KG1 (cell line): Measurements from ENCODE around the gene PLEKHN1.

ENCODE experiments used
- DNase-seq: peaks from one replicate; lab custom pipeline; 2025; lab: John Stamatoyannopoulos, UW

PLEKHN1 gene

DNA sequence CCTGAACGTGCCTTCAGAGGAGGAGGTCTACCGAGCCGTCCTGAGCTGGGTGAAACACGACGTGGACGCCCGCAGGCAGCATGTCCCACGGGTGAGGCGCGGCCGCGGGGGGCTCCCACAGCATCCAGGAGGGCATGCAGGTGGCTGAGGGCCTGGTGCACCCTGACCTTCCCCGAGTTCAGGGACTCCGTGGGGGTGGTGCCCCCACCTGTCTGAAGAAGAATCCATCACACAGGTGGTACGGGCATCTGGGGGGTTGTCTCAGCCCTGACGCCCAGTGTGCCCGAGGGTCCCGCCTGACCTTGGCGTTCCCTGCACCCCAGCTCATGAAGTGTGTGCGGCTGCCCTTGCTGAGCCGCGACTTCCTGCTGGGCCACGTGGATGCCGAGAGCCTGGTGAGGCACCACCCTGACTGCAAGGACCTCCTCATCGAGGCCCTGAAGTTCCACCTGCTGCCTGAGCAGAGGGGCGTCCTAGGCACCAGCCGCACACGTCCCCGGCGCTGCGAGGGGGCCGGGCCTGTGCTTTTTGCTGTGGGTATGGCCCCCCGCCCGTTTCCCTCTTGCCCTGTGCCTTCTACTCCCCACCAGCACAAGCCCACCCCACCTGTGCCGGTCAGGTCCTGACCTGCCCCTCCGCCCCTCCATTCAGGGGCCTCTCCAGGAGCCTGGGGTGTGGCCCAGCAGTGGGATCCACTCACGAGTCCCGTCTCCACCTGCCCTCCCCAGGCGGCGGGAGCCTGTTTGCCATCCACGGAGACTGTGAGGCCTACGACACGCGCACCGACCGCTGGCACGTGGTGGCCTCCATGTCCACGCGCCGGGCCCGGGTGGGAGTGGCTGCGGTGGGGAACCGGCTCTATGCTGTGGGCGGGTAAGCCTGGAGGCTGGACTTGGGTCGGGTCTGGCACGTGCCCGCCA lies 3.6 kb upstream of the PLEKHN1 start:
- DNase-seq: no peak

DNA sequence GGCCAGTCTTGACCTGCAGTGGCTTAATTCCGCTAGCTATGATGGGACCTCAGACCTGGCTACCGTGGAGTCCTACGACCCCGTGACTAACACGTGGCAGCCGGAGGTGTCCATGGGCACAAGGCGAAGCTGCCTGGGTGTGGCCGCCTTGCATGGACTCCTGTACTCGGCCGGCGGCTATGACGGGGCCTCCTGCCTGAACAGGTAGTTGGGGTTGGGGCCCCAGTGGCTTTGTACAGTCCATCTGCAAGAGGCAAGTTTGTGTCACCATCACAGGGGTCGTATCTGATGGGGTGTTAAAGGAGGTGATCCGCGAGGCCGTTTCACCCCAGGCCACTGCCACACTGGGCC lies 3.0 kb upstream of the PLEKHN1 start:
- DNase-seq: no peak

DNA sequence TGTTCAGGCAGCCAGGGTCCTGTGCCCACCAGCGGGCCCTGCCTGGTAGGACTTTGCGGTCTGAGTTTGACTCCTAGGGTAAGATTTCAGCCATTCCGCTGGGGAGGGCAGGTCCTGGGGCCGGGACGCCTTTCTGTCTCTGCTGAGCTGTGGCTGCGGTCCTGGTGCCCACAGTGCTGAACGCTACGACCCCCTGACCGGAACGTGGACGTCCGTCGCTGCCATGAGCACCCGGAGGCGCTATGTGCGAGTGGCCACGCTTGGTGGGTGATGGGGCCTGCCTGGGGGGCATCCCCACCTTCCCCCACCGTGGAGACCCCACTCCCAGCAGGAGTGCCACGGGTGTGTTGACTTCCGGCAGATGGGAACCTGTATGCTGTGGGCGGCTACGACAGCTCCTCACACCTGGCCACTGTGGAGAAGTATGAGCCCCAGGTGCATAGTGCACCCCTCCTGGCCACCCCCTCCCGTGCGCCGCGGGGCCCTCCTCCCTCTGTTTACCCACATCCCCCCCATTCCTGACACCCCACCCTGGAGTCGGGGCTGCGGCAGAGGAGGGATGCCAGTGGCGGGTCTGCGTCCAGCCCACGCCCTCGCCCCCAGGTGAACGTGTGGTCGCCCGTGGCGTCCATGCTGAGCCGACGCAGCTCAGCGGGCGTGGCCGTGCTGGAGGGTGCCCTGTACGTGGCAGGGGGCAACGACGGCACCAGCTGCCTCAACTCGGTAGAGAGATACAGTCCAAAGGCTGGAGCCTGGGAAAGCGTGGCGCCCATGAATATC lies 2.3 kb upstream of the PLEKHN1 start:
- DNase-seq: no peak

DNA sequence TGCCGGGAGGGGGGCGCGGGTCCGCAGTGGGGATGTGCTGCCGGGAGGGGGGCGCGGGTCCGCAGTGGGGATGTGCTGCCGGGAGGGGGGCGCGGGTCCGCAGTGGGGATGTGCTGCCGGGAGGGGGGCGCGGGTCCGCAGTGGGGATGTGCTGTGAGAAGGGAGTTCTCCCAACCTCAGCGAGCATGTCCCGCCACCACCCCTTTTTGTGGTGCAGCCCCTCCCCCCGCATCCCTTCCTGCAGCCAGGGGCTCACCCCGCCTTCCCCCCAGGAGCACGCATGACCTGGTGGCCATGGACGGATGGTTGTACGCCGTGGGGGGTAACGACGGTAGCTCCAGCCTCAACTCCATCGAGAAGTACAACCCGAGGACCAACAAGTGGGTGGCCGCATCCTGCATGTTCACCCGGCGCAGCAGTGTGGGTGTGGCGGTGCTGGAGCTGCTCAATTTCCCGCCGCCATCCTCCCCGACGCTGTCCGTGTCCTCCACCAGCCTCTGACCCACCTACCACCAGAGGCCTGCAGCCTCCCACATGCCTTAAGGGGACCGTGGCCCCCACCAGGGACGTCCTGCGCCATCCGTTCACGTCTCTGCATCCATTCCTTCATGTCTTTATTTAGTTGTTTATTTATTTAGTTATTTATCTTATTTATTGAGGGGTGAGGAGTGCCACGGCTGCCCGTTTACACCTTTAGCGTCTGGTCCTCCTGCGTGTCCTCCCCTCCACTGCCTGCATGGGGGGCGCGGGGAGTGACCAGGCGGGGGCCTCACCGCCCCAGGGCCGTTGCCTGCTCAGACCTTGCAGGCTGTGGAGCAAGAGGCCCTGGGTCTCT lies 1.4 kb upstream of the PLEKHN1 start:
- no peak for DNase-seq

DNA sequence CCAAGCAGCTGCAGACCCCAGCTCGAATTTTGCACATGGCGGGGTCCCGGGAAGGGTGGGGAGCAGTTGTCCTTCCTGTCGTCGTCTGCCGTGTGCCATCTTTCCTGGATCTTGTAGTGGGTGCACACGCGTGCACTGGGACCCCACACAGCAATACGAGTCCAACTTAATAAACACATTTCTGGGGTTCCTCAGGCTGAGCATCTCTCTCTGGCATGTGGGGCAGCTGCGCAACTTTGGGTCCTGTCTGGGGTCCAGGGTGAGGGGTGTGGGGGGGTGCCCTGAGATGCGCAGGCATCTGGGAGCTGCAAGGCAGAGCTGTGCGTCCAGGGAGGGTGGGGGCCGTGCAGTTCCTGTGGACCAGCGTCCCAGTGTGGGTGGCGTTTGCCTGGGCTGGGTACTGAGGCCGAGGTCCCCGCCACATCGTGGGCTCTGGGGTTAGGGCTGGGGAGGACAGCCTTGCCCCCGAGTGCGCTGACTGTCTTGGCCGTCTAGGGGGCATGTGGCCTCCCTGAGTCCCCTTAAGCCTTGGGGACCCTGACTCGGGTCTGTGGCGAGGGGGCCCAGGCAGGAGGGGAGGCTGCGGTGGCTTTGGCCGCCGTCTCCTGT lies 652 bp upstream of the PLEKHN1 start:
- no peak for DNase-seq

DNA sequence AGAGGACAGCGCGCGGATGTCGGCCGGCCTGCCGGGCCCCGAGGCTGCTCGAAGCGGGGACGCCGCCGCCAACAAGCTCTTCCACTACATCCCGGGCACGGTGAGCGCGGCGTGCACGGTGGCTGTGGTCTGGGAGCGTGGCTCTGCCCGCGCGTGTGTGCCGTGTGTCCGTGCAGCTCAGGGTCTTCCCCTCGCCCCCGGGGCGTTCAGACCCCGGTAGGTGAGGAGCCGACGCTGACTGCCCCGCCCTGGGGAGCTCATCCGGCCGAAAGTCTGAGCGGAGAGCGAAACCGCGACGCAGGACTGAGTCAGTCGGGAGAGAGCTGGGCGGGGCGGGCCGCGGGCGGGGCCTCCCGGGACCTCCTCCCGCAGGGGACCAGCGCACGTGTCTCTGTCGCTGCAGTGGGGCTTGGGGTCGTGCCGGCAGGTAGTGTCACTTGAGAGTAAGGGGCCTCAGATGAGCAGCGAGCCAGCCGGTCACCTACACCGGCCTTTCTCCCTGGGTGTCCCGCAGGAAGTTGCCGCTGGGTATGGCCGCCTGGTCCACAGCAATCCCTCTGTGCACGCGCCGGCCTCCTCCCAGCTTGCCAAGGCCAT lies 520 bp downstream of the PLEKHN1 start:
- DNase-seq: peak; percentile 21

DNA sequence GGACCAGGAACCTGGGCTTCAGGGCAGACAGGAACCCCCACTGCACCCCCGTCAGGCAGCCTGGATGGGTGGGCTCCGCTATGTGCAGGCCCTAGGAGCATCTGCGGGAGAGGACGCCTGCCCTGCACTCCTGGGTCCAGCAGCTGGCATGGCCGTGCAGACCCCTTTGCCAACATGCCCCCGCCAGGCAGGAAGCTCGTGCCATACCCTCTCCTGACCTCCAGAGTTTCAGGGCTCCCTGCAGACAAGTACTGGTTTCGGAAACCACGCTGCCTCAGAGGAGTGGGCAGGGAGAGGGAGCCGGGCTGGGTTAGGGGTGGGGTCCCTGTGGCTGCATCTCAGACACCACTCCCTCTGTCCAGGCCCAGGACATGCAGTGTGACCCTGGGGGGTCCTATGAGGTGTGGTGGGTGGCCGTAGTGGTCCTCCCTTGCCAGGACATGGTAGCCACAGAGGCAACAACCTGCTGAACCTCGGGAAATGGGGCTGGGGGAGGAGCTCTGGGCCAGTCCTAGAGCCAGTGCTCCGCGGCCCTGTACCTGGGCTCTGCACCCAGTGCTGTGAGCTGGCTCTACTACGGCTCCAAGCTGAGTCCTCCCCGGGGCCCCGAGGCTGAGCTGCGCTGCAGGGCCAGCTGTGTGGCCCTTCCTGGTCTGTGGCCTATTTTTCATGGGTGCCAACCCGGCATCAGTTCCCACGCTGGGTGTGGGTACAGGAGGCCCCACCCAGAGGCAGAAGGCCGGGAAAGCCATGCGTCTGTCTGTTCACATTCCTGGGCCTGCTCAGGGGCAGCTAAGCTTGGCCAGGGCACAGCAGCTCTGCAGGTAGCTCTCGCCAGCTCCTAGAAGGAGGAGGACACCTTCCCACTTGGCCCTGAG lies 1.4 kb downstream of the PLEKHN1 start:
- no peak for DNase-seq

DNA sequence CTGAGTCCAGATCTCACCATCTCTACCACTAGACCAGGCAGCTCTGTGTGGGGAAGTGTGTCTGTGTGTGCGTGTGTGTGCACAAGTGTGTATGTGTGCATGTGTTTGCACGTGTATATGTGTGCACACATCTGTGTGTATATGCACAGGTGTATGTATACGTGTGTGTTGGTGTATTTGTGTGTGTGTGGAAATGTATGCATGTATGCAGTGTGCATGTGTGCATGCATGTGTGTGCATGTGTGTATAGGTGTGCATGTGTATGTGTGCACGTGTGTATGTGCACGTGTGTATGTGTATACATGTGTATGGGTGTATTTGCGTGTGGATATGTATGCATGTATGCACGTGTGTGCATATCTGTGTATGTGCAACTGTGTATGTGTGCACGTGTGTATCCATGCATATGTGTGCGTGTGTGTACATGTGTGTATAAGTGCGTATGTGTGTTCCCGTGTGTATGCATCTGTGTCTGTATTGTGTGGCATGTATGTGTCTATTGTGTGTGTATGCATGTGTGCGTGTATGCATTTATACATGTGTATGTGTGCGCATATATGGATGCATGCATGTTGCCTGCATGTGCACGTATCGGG lies 3.1 kb downstream of the PLEKHN1 start:
- DNase-seq: no peak

DNA sequence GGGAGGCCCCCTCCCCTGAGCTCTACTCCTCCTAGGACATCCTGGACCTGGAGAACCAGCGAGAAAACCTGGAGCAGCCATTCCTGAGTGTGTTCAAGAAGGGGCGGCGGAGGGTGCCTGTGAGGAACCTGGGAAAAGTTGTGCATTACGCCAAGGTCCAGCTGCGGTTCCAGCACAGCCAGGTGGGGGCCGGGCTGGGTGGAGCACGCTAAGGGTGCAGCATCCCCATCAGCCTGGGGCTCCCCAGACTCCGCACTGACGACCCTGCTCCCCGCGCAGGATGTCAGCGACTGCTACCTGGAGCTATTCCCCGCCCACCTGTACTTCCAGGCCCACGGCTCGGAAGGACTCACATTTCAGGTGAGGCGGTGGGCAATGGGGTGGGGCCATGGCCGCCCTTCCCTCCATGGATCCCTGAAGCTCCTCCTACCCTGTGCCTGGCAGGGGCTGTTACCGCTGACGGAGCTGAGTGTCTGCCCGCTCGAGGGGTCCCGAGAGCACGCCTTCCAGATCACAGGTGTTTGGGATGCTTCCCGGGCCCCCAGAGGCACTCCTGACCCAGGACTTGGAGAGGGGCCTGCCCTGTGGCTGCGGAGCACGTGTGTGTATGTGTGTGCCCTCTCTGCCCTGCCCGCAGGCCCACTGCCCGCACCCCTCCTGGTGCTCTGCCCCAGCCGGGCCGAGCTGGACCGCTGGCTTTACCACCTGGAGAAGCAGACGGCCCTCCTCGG lies 4.1 kb downstream of the PLEKHN1 start:
- DNase-seq: no peak

DNA sequence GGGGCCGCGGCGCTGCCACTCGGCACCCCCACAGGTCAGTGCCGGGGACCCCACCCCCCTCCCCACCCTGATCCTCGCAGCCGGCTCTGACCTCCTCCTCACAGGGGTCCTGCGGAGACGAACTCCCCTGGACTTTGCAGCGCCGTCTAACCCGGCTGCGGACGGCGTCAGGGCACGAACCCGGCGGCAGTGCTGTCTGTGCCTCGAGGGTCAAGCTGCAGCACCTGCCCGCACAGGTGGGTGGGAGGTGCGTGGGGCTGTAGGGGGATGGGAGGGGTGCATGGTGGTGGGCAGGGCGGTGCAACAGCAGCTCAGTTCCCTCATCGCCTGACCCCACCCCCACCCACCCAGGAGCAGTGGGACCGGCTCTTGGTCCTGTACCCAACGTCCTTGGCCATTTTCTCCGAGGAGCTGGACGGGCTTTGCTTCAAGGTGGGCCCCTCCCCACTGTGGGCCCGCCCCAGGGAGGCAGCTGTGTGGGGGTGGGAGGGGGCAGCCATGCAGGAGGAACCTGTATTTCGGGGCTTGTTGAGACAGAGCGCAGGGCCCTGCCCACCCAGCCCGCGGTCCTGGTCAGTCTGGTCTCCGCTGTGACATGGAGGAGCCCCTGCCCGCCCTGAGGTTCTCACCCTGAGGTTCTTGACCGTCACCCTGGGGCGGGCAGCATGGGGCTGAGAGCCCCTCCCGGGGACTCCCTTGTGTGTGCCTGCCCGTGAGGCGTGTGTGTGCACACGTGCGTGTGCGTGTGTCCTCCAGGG lies 4.9 kb downstream of the PLEKHN1 start:
- DNase-seq: no peak

DNA sequence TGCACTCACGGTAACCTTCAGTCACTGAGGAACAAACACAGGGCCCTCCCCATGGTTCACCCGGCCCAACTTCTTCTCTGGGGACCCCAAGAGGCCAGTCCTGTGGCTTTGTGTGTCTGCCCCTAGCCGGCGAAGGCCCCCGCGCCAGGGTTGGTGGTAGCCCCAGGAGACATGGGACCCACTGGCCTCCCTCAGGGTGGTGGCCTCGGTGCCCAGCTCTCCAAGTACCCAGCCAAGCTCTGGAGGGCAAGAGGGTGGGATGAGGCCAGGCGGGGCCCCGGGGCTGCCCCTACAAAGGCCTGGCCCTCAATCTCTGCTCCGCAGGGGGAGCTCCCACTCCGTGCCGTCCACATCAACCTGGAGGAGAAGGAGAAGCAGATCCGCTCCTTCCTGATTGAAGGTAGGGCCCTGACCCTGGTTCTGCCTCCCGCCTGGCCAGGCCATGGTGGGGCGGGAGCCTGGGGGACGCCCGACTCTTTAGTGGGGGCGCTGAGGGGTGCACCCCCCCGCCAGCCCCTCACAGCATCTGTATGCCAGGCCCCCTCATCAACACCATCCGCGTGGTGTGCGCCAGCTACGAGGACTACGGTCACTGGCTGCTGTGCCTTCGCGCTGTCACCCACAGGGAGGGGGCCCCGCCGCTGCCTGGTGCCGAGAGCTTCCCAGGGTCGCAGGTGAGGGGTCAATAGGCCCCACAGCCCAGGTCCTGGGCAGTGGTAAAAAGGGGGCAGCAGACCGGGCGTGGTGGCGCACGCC lies 5.6 kb downstream of the PLEKHN1 start:
- no peak for DNase-seq

DNA sequence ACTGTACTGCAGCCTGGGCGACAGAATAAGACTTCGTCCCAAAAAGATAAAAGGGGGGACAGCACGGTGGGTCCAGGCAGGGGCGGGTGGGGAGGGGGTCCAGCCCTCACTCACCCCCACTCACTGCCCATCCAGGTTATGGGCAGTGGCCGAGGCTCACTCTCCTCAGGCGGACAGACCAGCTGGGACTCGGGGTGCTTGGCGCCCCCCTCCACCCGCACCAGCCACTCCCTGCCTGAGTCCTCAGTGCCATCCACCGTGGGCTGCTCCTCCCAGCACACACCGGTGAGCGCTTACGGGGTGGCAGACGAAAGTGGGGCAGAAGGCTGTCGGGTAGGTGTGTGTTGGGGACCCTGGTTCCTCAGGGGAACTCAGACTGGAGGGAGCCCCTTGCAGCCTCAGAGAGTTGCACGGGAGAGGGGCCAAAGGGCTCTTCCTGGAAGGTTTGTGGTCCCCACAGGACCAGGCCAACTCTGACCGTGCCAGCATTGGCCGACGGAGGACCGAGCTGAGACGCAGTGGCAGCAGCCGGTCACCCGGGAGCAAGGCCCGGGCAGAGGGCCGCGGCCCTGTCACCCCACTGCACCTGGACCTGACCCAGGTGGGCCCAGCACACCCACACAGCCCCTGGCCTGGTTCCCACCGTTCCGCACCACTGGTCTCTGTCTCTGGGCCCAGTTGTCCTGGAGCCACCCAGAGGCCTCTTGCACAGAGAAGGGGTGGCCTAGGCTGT lies 6.6 kb downstream of the PLEKHN1 start:
- no peak for DNase-seq

DNA sequence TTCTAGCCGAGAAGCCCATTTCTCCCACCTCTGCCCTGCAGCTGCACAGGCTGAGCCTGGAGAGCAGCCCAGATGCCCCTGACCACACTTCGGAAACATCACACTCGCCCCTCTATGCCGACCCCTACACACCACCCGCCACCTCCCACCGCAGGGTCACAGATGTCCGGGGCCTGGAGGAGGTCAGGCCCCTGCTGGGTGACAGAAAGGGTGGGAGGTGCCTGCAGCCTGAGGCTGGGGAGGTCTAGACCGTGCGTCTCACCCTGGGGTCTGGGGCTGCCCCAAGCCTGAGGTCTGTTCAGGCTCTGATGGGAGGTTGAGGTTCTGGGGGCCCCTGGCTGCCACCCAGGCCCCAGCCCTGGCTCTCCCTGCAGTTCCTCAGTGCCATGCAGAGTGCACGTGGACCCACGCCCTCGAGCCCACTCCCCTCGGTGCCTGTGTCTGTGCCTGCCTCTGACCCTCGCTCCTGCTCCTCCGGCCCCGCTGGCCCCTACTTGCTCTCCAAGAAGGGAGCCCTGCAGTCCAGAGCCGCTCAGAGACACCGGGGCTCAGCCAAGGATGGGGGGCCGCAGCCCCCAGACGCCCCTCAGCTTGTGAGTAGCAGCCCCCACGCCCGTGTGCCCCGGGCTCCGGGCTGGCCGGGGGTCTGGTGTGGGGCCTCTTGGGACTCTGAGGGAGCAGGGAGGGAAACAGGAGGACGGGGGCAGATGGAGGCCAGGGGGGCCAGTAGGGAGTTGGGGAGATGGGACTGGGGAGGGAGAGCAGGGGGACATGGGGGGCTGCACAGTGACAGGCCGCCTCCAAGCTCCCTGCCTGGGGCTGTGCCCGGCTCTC lies 7.4 kb downstream of the PLEKHN1 start:
- DNase-seq: no peak

DNA sequence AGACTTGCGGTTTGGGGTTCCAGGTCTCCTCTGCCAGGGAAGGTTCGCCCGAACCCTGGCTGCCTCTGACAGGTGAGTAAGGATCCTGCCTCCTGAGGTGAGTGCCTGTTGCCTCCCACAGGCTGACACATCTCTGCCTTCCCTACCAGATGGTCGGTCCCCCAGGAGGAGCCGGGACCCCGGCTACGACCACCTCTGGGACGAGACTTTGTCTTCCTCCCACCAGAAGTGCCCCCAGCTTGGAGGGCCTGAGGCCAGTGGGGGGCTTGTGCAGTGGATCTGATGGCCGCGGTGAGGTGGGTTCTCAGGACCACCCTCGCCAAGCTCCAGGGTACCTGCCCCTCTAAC lies 8.0 kb downstream of the PLEKHN1 start:
- DNase-seq: no peak

DNA sequence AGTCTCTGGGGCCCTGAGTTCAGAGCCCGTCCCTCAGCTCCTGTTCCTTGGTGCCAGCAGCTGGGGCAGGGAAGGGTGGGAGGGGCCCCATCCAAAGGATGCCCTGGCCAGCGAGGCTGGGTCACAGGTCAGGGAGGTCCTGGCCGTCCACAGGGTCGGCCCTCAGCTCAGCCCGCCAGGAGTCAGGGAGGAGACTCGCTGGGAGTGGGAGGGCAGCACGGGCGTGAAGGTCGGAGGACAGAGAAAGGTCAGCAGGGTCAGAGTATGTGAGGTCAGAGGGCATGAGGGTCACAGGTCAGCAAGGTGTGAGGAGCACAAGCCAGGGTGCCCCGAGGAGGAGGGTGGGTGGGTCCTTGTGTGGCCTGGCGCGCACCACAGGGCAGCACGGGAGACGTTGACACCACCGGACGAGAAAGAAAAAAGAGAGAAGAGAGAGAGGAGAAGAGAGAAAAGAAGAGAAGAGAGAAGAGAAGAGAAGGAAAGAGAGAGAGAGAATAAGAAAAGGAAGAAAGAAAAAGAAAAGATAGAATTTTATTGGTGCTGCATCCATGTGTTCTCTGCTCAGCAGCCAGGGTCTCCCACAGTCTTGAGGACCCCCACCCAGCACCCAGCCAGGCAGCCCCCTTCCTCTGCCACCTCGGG lies 8.5 kb downstream of the PLEKHN1 start:
- no peak for DNase-seq

DNA sequence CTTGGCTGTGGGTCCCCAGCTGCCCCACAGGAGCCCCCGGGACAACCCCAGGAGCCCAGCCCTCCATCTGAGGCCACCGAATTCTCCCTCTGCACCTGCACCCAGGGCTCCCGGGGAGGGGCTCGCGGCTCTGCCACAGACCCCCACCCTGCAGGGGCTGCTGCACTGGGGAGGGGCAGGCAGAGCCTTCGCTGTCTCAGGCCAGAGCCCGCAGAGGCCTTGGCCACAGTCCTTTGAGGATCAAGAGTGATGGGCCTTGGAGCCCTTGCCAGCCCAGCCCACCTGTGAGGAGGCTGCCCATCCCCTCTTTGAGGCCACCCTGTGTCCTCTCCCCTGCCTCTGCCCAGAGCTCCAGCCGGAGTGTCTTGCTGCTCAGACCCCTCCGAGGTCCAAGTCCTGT lies 9.1 kb downstream of the PLEKHN1 start:
- no peak for DNase-seq
